GM12865 (cell line): ENCODE results near the gene TMEM147.
A peak's percentile ranks its signal among the peaks of the same experiment; 100 is the strongest.

Source experiments
- DNase-seq: peaks from one replicate; pipeline ENCODE4 v3.0.0; 2010; ENCODE audit warnings: low read depth
- H3K4me3 ChIP-seq: 2 replicates; pipeline ENCODE4 v1.5.1; 2011; ENCODE audit warnings: mild to moderate bottlenecking, low read depth, low read length, control low read depth
- CTCF ChIP-seq: IDR thresholded peaks from 2 replicates; pipeline ENCODE4 v1.5.1; 2011; ENCODE audit warnings: low read length, control low read depth, low read depth, inconsistent platforms; ENCODE audit not compliant: insufficient read depth; ENCODE audit errors: missing control alignments

TMEM147 gene

GRCh38 chr19:35545855-35546381 lies 492 bp downstream of the TMEM147 start:
- TF ChIP-seq CTCF = no peak
- peak; percentile 84 for DNase-seq
- peak overlapping the region; percentile 85 for H3K4me3 ChIP-seq

GRCh38 chr19:35546532-35546931 lies 1.1 kb downstream of the TMEM147 start:
- no peak for DNase-seq
- TF ChIP-seq CTCF = no peak

GRCh38 chr19:35549174-35549788 lies 3.9 kb downstream of the TMEM147 start:
- no peak overlapping the region for H3K4me3 ChIP-seq
- peak; percentile 68 for TF ChIP-seq CTCF
- DNase-seq = peak; percentile 78

More at GRCh38 chr19:35546532-35546931, 1.1 kb downstream of the TMEM147 start:
- peak overlapping the region; percentile 85 for H3K4me3 ChIP-seq

- DNase-seq = no peak
- no peak for TF ChIP-seq CTCF
These were observed 4.6 kb downstream of the TMEM147 start for GRCh38 chr19:35549879-35550523.

GRCh38 chr19:35551091-35551810 lies 5.8 kb downstream of the TMEM147 start:
- no peak overlapping the region for H3K4me3 ChIP-seq
- no peak for TF ChIP-seq CTCF
- DNase-seq = no peak

More at GRCh38 chr19:35549879-35550523, 4.6 kb downstream of the TMEM147 start:
- no peak overlapping the region for H3K4me3 ChIP-seq

GRCh38 chr19:35552534-35553384 lies 7.3 kb downstream of the TMEM147 start:
- no peak overlapping the region for H3K4me3 ChIP-seq
- no peak for DNase-seq
- no peak for TF ChIP-seq CTCF
